Eye (tissue), 1 donor: ENCODE measurements around the gene RHOJ.
"Not testable (repeated sequence)": the region's sequence is repeated elsewhere in the genome, so short reads cannot be mapped to it uniquely, and the experiment has no call there.

Source experiments
- DNase-seq: peaks from one replicate; pipeline ENCODE4 v3.0.0-alpha.2; 2015

RHOJ gene

GRCh38 chr14:63301891-63302534 is 97.8 kb downstream of the RHOJ start:
- no peak for DNase-seq

DNA sequence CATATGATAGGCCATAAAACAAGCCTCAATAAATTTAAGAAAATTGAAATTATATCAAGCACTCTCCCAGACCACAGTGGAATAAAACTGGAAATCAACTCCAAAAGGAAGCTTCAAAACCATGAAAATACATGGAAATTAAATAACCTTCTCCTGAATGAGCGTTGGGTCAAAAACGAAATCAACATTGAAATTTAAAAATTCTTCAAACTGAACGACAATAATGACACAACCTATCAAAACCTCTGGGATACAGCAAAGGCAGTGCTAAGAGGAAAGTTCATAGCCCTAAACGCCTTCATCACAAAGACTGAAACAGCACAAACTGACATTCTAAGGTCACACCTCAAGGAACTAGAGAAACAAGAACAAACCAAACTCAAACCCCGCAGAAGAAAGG is 100.2 kb downstream of the RHOJ start:
- not testable (repeated sequence) for DNase-seq

DNA sequence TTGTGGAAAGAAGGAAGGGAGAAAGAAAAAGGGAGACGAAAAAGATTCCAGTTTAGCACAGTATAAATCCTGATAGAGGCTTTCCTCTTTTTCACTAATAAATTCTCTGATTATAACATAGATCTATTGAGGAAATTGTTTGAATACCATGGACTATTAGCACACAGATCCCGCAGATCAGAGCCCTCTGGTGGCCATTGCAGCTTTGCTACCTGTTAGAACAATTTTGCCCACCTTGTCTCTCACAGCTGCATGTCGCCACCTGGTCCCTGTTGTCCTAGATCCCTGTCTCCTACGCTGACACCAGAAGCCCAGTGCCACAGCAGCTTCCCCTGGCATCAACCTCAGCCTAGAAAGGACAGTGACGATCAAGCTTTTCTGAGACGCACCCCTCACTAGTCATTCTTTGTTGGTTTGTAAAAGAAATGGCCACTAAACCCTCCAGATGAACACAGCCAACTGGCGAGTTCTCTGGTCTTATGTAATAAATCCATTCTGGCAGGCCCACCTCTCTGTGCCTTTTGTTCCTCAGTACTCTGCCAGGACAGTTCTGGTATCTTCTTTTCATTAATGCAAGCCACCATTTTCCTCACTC is 104.6 kb downstream of the RHOJ start:
- DNase-seq: no peak

- DNase-seq: no peak
Measured at GRCh38 chr14:63318835-63319234, 114.6 kb downstream of the RHOJ start, which contains the start of gene GPHB5. Gene GPHB5, minus strand, starts transcription at chr14:63318935. Its CDS starts 1,086 bp downstream, at chr14:63317849.

DNA sequence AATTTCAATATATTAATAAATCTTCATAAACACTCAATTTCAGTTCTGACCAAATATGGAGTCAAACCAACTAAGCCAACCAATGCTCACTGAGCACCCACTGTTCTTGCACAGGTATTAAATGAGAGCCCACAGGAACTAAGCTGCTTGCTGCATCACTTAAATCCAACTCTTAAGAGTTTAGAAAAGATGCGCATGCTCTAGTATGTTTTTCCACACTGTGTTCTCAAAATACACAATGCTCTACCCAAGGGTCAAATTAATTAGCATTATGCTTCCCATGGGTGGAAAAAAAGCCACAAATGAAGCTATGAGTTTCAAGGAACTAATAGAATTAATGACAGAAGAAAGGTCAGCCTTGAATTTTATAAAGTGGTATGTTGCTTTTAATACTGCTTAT is 118.2 kb downstream of the RHOJ start:
- DNase-seq: no peak

DNA sequence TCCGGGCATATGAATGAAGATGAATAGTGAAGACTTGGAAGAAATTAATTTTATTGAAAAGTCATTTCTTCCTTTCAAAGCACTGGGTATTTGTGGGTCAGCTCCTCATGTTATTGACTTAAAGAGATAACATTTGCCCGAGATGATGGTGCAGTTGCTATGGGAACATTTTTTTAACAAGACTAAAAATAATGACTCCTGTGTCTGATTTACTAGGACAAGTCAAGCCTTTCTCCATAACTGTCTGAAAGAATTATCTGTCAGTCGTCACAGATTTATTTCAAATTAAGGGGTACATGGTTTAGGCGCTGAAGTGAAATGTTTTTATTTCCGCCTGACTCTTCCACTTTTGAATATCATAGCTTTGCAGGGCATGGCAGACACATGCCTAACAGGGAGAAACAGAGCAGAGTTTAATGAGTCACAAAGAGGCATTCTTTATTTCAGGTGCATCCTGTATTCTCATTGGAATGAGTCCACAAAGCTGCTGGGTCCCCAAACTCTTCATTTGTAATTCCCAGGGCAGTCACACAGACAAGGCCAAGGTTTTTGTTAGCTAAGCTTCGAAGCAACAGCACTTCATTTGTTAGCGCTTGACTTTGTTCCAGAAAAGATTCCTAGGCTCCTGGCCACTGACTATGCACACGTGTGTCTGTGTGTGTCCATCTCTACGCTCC is 118.8 kb downstream of the RHOJ start:
- peak; percentile 19 for DNase-seq

DNA sequence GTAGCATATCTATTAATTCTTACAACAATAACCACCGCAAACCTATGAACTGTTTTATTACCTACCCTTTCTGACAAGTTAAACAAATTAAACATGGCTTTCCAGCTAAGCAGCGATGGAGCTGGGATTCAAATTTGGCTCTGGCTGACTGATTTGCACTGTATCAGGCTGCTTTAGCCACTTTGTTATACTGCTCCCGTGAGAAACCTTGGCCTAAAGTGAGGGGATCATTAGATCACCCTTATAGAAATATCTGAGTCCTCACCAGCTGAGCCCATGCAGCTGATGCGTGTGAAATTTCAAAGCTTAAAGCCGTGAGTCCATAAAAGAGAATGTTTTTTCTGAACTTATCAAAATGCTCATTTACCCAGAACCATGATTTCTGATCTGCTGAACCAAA is 122.6 kb downstream of the RHOJ start:
- peak; percentile 25 for DNase-seq

GRCh38 chr14:63328787-63329737 is 124.8 kb downstream of the RHOJ start:
- DNase-seq: no peak

- no peak for DNase-seq
Measured at GRCh38 chr14:63342371-63342770, 138.1 kb downstream of the RHOJ start.
